K562 treated with DMSO at 1 percent for 4 hours (cell line): ENCODE data around the gene ANO9. TPM values are rescaled to one million over a fixed set of nuclear protein-coding genes. Genes with fewer than 3 reads are reported as not detected.

Source experiments
- total RNA-seq: library from RNA; unstranded; fragments of 300-600 nt; gene quantifications from 2 replicates; pipeline ENCODE4 v1.2.3, GENCODE V29; 2022; ENCODE audit not compliant: insufficient read depth

ANO9 gene
- total RNA-seq: 9.7 and 16.7 TPM in 2 replicates

GRCh38 chr11:441418-442274 is at the start of gene ANO9:
Gene ANO9, minus strand, starts transcription at chr11:442011. Its CDS starts 85 bp downstream, at chr11:441926.

DNA sequence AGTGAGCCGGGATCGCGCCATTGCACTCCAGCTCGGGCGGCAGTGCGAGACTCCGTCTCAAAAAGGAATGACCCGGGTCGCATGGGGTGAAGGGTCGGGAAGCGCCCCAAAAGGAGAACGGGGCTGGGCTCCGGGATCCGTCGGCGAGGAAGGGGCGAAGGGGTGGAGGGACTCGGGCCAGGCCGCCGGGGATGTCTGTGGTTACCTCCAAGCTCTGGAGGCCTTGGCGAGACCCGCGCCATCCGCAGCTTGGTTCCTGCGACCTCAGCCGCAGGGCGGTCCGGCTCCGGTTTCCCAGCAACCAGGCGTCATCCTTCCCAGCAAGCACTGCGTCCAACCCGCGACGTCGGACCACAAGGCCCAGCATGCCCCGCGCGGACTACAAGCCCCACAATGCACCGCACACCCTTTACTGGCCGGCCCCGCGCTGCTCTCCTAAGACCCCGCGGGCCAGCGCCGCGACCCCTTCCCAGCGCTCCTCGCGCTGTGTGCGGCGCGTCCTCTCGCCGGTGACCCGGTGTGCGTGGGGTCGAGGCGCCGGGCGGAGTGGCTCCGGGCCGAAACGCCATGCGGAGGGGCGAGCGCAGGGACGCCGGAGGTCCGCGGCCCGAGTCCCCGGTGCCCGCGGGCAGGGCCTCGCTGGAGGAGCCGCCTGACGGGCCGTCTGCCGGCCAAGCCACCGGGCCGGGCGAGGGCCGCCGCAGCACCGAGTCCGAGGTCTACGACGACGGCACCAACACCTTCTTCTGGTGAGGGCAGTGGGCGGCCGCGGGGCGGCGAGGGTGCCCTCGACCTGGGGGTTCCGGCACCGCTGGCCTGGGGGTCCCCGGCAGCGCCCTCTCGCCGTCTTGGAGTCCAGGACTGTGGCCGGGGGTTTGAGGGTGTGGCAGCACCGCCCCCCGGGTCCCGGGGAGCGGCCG is 8.3 kb upstream of the ANO9 start, which contains the start of gene PTDSS2:
TSS of gene PTDSS2 (plus strand) at position 391 of the 920 bp plus-strand sequence. CDS start at position 568, 177 bp downstream.

DNA sequence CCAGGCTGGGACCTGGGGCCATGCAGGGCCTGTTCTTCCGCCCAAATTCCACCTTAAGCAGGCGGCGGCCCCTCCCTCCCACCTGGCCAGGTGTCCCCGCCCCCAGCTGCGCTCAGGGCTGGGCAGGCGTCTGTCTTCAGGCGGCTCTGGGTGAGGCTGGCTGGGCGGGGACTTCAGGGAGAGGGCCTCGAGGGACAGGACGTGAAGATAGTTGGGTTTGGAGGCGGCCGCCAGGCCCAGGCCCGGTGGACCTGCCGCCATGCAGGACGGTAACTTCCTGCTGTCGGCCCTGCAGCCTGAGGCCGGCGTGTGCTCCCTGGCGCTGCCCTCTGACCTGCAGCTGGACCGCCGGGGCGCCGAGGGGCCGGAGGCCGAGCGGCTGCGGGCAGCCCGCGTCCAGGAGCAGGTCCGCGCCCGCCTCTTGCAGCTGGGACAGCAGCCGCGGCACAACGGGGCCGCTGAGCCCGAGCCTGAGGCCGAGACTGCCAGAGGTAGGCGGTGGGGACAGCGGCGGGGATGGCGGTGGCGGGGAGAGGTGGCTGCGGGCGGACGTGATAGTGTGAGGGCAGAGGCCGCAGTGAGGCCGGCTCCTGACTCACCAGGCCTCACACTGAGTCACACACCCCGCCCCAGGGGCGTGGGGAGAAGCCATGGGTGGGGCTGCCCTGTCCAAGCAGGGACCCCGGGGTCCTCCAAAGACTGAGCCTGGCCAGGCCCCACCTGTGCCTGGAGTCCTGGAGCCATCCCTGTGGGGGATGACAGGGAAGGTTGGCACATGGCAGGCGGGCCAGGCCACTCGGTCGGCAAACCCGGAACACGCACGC is 47.6 kb downstream of the ANO9 start, which contains the start of gene PKP3:
TSS of gene PKP3 (plus strand) at position 176 of the 824 bp plus-strand sequence. CDS start at position 260, 84 bp downstream.

DNA sequence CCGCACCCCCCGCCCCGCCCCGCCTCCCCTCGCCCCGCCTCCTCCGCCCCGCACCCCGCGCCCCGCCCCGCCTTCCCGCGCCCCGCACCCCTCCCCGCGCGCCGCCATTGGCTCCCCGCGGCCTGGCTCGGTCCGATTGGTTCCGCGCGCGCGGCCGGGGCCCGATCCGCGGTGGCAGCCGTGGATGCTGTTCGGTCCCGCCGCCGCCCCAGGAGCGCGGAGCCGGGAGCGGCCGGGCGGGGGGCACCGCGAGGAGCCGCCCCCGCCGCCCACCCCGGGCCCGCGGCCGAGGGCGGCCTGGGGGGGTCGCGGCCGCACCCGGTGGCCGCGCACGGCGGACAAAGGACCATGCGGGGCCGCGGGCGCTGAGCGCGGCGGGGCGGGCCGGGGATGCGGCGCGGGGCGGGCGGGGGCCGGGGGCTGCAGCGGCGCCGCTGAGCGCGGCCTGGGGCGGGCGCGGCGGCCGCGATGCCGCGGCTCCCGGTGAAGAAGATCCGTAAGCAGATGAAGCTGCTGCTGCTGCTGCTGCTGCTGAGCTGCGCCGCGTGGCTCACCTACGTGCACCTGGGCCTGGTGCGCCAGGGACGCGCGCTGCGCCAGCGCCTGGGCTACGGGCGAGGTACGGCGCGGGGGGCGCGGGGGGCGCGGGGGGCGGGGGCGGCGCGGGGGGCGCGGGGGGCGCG is 72.3 kb downstream of the ANO9 start, which contains the start of gene B4GALNT4:
TSS of gene B4GALNT4 (plus strand) at position 164 of the 683 bp plus-strand sequence. CDS start at position 469, 305 bp downstream.

Other genes with a start within 250 kb of the ANO9 start
- gene SCGB1C1, start 248.9 kb downstream of the ANO9 start, total RNA-seq: not detected in 2 replicates
- gene BET1L, start 234.6 kb downstream of the ANO9 start, total RNA-seq: 36.8 and 39.4 TPM in 2 replicates
- gene RIC8A, start 234.3 kb downstream of the ANO9 start, total RNA-seq: 78.6 and 93.4 TPM in 2 replicates
- 20.7 and 22.5 TPM in 2 replicates for gene SIRT3, start 205.7 kb downstream of the ANO9 start, total RNA-seq
- gene PSMD13, start 205.0 kb downstream of the ANO9 start, total RNA-seq: 164 and 182 TPM in 2 replicates
- 1.8 and 1.9 TPM in 2 replicates for gene NLRP6, start 163.6 kb downstream of the ANO9 start, total RNA-seq
- 26.9 and 46.3 TPM in 2 replicates for gene PGGHG, start 152.9 kb downstream of the ANO9 start, total RNA-seq
- gene IFITM5, start 142.5 kb downstream of the ANO9 start, total RNA-seq: not detected in 2 replicates
- gene IFITM2, start 134.2 kb downstream of the ANO9 start, total RNA-seq: 549 and 600 TPM in 2 replicates
- gene IFITM1, start 128.0 kb downstream of the ANO9 start, total RNA-seq: 779 and 784 TPM in 2 replicates
- 284 and 320 TPM in 2 replicates for gene IFITM3, start 121.2 kb downstream of the ANO9 start, total RNA-seq
- 16.5 and 25.5 TPM in 2 replicates for gene B4GALNT4, start 72.5 kb downstream of the ANO9 start, total RNA-seq
- gene PKP3, start 47.8 kb downstream of the ANO9 start, total RNA-seq: 59.2 and 64.0 TPM in 2 replicates
- gene SIGIRR, start 27.0 kb downstream of the ANO9 start, total RNA-seq: 136 and 148 TPM in 2 replicates
- 45.6 and 53.9 TPM in 2 replicates for gene PTDSS2, start 8.3 kb upstream of the ANO9 start, total RNA-seq
- gene RNH1, start 65.2 kb upstream of the ANO9 start, total RNA-seq: 227 and 244 TPM in 2 replicates
- 34.8 and 44.7 TPM in 2 replicates for gene HRAS, start 93.6 kb upstream of the ANO9 start, total RNA-seq
- gene LRRC56, start 95.5 kb upstream of the ANO9 start, total RNA-seq: 2.4 and 3.2 TPM in 2 replicates
- 4.5 and 5.5 TPM in 2 replicates for gene LMNTD2, start 118.7 kb upstream of the ANO9 start, total RNA-seq
- 41.0 and 43.1 TPM in 2 replicates for gene RASSF7, start 119.0 kb upstream of the ANO9 start, total RNA-seq
- gene PHRF1, start 134.5 kb upstream of the ANO9 start, total RNA-seq: 11.7 and 15.2 TPM in 2 replicates
- gene IRF7, start 173.9 kb upstream of the ANO9 start, total RNA-seq: 31.7 and 39.7 TPM in 2 replicates
- gene CDHR5, start 182.9 kb upstream of the ANO9 start, total RNA-seq: not detected in 2 replicates
- gene SCT, start 185.2 kb upstream of the ANO9 start, total RNA-seq: not detected in 2 replicates
- 1.4 TPM in 1 of 2 replicates, not detected in the other for gene DRD4, start 195.3 kb upstream of the ANO9 start, total RNA-seq